Left colon (tissue), 2 donors: ENCODE measurements around the gene PGM2L1. TPM values are rescaled to one million over a fixed set of nuclear protein-coding genes. Genes with fewer than 3 reads are reported as not detected.
"Not testable (repeated sequence)": the region's sequence is repeated elsewhere in the genome, so short reads cannot be mapped to it uniquely, and the experiment has no call there.

Source experiments
- ATAC-seq: fragments of 200-7000 bp; cut with Tn5 transposase; one replicate; pipeline ENCODE4 v1.9.1; 2020; ENCODE audit warnings: mild to moderate bottlenecking, moderate library complexity
- DNase-seq, 2 donors: peaks; one replicate each; pipeline ENCODE4 v3.0.0-alpha.2; 2020
- intact Hi-C, 2 donors: fragments of 100-400 bp; cut with DNase I in 1 of 2; cut with micrococcal nuclease in 1 of 2; formaldehyde crosslinking; loops; one replicate each; pipeline versions ENCODE4 v1.11.2 to v1.14.0; 2022; cut with DNase I, micrococcal nuclease
- long read RNA-seq: library from polyadenylated mRNA; unstranded; transcript quantifications from one replicate; pipeline ENCODE4 v2.0.0, GENCODE V29; 2021
- total RNA-seq, 2 donors: library from RNA; stranded (reverse); fragmentation: NEBNext Ultra II Directional; extraction: Animal tissue kit (Norgen Biotek cat#: 25700); gene quantifications; one replicate each; pipeline ENCODE4 v1.2.1, GENCODE V29; 2021
- donor health status: DM: no; HTN: no; CAD: no.
- donor health status: DM: yes; HTN: yes; CAD: no.

PGM2L1 gene
- total RNA-seq: 10 to 100 TPM in 1 of 2 donors, 1 to 10 TPM in 1; 9.9 to 14.3 TPM
- long read RNA-seq, full-length matches to known transcripts: 14 of 23 reads
- long read RNA-seq, partial matches to known transcripts: 2 of 23 reads
- long read RNA-seq, other reads (novel, unspliced or antisense): 7 of 23 reads

DNA sequence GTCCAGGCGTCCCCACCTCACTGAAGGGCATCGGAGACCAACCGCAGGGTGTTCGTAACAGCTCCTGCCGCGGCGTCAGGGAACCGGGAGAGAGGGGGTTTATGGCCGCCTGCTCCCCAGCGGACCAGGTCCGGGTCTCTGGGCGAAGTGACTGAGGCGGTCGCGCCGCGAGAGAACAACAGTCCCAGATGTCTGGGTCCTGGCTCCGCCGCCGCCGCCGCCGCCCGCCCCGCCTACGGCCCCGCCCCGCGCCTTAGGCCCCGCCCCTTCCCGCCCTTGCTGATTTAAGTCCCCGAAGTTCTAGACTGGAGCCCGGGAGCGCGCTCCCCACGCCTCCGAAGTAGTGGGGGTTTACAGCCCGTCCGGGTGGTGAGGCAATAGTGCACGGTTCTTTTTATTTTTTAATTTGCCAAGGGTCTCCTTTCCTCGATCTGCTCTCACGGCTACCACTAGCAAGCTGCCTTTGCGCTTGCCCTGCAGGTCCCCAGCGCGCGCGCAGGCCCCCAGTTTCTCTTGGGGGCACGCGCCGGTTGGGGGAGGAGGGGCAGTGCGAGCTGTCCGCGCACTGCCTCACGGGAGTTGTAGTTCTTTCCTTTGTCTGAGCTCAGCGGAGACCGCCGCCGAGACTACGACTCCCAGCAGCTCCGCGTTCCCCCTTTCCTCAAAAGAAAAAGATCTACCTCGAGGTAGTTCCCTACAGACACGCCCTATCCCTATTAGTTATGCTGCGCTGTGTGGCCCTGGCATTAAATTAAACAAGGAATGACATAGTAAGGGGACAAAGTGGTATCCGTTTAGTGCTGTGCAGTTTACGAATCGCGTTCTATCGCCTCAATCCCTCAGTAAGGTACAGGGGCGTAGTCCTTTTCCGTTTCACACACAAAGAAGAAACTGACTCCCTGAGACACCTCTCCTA is at the start of gene PGM2L1:
PGM2L1 (minus strand) TSS at position 190 of the 916 bp plus-strand sequence. CDS start 272 bp downstream, outside the sequence.
- DNase-seq: peak; percentile 95 to 97
- intact Hi-C loops: loop anchor here in 1 of 2 donors (10.0 kb wide), 1 partner anchor 346 kb away; the partner anchor contains the start of gene RNF169
- peak; percentile 90 for ATAC-seq

DNA sequence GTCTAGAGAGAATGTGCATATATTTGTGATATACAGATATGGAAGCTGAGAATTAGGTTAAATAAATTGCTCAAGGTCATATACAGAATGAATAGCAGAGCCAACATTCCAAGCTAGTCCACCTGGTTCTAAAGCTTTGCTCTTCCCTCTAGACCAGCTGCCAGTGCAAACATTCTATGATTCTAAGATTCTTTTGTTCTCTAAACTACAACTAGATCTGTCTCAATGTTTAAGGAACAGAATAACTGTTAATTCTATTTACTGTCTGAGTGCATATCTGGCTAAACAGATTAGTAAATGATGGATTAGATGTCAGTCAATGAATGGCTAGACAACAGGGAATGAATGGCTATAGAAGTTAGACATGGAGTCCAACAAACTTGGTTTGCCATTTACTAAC is 49.5 kb upstream of the PGM2L1 start:
- intact Hi-C loops: loop anchor here (2.0 to 10.0 kb wide), 3 partner anchors 60 to 193 kb away; no protein-coding TSS in a partner anchor
- ATAC-seq: no peak
- DNase-seq: no peak

DNA sequence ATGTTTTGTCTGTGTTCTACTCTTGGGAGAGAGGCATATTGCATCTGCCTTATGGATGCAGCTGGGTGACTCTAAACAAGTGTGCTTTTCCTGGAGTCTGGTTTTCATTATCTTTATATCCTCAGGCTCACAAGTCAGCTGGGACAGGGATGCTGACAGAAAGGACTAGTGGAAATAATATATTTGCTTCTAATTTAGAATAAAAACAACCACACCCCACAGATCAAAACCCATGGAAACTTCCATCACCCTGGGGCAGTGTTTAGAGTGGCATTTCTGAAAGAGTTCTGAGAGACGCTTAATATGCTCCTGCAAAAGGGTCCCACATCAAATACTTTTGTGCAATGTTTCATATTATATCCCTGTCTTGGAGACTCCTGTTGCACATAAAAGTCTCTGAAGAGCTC is 48.3 kb upstream of the PGM2L1 start:
- intact Hi-C loops: loop anchor here (5.0 to 10.0 kb wide), 2 partner anchors 59 to 192 kb away; no protein-coding TSS in a partner anchor
- no peak for DNase-seq
- ATAC-seq: no peak

DNA sequence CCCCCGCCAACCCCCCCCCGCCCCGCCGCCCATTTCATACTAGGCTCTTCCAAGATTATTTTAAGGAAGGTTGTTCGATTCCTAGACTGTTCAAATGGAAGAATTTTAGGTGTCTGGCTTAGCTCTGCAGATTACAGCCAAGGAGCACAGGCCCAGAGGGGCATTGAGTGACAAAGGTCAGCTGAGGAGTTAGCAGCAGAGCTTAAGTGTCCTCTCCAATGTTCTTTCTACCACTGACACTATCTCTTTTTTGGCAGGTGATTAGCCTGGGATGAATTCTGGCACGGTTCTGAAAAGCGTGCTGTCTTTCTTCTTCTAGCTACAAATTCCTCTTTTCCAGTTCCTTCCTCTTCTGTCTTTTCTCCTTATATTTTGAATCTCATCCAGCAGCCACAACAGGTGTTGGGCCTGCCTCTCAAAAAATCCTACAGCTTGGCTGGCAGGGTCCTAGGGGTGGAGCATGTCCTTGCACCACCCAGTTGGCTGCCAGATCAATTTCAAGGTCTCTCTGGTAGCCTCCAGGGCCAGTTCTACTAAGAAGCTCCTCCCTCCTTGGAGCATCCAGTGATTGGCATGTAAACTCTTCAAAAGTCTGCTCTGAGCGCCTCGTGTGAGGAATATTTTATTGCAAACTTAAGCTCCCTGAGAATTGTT is 46.1 kb upstream of the PGM2L1 start:
- DNase-seq: no peak
- ATAC-seq: peak; percentile 17
- intact Hi-C loops: loop anchor here in 1 of 2 donors (10.0 kb wide), 1 partner anchor 189 kb away; no protein-coding TSS in a partner anchor

DNA sequence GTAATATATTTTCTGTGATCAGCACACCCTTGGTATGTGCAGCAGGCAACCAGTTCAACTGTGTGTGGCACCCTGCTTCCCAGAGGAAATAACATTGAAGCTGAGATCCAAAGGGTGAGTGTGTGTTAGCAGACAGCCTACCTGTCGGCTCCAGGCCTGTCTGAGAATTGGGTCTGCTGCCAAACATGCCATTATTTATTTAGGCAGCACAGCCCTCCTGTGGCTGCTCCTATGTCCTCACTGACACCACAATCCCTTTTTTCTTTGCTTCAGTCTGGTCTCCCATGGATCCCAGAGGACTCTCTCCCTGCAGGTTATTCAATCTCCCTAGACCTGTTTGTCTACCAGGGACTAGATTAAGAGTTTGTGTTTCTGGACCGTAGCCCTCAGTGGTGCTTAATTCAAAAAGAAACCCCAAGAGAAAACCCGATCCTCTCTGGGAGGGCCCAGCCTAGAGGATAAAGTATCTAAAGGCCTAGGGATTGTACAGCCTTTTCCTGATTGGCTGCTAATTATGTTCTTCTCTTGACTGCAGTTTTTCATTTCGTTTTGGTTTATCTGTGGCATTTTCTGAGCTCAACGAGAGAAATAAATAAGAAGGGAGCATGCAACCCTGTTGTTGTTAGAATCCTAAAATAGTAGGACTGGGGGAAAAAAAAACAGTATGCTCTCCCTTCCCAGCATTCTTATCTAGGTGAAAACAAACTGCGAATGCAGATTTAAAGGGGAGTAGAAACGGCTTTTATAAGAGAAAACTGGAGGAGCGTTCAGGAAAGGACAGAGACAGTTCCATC is 45.0 kb upstream of the PGM2L1 start:
- ATAC-seq: peak; percentile 77
- intact Hi-C loops: loop anchor here in 1 of 2 donors (10.0 kb wide), 1 partner anchor 188 kb away; no protein-coding TSS in a partner anchor
- peak; percentile 41 to 65 for DNase-seq

DNA sequence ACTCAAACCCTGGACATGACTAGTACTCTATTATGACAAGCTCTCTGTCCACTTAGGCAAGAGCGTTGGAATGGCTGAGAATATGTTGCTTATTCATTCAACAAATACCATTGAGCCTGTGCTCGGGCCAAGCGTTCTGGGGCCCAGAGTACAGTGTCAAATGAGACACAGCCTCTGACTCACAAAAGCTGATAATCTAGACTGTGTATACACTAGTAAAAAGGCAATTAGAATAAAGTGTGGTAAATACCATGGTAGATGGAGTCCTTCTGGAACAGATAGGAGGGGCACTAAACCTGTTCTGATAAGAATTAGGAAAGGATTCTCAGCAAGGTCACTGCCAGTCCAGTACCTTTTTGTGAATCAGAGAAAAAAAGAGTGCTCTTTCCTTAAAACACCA is 44.4 kb upstream of the PGM2L1 start:
- intact Hi-C loops: loop anchor here in 1 of 2 donors (10.0 kb wide), 1 partner anchor 188 kb away; no protein-coding TSS in a partner anchor
- no peak for DNase-seq
- ATAC-seq: peak; percentile 91

DNA sequence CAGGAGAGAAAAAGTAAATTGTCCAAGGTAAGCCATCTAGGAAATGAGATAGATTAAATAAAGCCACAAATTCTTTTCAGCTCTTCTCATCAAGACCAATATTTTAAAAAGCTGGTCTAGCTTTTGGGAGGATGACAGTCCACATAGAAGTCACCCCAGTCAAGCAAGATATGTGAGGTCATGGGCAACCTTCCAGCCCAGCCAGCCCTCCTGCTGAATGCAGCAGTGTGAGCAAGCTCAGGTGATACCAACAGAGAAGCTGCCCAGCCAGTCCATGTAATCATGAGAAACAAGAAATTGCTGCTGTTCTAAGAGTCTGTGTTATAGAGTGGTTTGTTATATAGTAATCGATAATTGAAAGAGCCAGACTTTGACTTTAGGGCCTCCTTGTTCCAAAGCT is 40.4 kb upstream of the PGM2L1 start:
- ATAC-seq (no peak), DNase-seq (no peak)
- intact Hi-C loops: no loop called here

DNA sequence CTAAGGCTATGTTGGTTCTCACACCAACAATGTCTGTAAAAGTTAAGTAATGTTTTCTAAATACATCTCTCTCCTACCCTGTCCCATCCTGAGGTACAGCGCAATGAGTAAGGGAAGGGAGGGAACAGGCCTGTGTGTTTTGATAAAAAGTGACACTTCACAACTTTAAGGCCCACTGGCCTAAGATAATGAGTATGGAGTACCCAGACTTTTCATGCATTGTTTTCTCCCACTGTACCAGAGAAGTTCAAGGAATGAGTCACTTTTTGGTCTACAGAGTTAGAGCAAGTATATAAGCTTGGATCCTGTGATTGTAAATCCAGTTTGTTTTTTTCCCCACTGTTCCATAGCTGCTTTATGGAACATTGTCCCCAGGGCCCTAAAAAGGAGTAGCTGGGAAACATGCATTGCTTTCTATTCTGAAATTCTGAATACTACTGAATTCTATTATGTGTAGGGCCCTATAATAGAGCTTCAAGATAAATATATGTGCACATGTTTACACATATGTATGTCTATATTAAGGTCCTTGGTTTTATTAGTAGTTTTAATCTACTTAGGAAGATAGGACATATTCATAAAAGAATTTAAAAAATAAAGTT is 39.3 kb upstream of the PGM2L1 start:
- intact Hi-C loops: no loop called here
- ATAC-seq (peak; percentile 27), DNase-seq (no peak)

DNA sequence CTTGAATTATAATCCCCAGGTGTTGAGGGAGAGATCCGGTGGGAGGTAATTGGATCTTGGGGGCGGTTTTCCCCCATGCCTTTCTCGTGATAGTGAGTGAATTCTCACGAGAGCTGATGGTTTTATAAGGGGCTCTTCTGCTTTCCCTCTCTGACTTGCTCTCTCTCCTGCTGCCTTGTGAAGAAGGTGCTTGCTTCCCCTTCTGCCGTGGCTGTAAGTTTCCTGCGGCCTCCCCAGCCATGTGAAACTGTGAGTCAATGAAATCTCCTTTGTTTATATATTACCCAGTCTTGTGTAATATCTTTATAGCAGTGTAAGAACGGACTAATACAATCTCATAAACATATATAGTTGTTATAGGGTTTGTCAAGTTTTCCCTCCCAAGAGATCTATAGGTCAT is 36.3 kb upstream of the PGM2L1 start:
- ATAC-seq (peak; percentile 78), DNase-seq (peak; percentile 36 to 57)
- intact Hi-C loops: no loop called here

DNA sequence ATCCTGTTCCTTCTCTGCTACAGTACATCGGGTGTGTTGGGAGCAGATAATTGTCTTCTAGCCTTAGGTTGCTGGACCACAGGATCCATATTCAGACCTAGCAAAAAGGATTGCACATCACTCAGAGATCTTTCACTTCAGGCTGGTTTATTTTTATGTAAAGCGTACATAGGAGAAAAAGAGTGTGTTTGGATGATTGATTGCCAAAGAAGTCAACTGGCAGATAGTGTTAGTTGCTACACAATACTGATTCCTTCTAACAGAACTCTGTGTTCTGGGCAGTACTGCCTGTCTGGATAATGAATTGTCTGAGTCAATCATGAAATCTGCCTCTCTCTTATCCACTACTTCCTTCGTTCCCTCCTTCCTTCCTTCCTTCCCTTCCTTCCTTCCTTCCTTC is 31.0 kb upstream of the PGM2L1 start:
- no peak for DNase-seq
- ATAC-seq: no peak
- intact Hi-C loops: no loop called here

DNA sequence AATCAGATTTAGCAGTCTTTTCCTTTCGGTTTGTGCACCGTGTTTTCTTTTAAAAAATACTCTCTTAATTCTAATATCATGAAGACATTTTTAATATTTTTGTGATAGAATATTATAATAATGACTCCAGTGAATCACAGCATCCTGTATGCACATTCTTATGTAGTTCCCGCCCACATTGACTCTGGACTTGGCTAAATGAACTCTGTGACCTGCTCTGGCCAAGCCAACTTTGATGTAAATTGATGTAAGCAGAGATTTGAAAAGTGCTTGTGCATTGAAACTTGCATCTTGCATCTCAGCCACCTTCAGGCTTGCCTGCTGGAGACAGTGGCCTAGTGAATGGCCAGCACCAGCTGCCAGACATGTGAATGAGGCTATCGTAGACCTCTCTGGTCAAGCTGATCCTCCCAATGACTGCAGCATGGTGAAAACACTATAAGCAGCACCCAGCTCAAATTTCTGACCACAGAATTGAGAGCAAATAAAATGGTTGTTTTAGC is 29.2 kb upstream of the PGM2L1 start:
- no peak for ATAC-seq
- DNase-seq: no peak
- intact Hi-C loops: no loop called here

DNA sequence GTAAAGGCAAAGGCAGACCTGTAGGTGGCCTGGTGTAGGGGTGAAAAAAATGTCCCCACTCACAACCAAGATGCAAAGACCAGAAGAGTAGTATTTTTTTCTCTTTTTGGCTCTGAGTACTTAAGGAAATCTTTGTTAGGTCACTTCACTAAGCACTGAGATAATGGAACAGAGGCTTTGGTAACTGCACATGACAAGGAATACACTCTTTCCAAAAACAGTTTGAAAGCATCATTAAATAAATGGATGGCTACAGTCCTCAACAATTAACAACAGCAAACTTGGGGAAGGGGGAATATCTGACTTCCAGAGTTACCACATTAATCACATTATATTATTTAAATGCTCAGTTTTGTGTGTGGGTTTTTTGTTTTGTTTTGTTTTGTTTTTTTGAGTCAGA is 26.9 kb upstream of the PGM2L1 start:
- DNase-seq (no peak), ATAC-seq (no peak)
- intact Hi-C loops: no loop called here

DNA sequence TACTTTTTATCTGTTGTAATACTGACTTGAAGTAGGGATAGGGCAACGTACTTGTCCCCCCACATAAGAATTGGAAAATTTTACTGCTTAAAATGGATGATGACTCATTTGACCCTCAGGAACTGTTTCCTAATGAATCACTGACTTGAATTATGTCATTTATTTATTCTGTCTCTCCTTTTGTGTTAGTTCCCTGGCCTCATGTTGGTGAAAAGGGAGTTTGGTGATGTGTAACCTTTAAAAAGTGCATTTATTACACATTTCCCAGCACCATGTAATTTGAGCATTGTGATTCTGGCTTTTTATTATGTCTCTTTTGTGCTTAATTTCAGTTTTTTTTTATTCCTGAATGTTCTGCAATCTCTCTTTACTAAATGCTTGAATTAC is 20.3 kb upstream of the PGM2L1 start:
- ATAC-seq: no peak
- intact Hi-C loops: no loop called here
- DNase-seq: no peak

DNA sequence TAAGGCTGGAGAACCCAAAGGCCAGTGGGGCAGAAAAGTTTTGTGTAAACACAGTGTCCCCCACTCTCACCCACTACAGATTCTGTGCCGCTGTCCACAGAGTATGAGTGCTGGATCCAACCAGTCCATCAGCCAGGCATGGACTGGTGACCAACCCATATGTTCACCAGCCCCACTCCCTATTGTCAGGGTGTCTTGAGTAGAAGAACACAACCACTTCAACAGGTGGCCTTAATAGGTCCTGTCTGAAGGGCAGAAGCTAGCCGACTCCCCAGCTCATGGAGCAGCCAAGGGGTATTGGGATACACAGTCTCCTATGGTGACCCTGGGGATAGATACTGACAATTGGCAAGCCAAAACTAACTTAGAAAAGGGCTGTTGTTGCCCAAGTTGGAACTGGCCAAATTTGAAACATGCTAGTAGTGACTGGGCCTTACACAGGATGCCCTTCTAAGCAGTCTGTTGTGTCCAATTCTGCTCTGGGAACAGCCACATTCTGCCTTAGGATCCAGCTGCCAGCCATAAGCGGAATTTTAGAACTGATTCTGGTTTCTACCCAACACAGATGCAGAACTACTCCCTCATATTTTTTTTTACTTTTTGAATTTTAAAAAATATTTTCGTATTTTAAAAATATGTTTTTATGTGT is 19.8 kb upstream of the PGM2L1 start:
- no peak for DNase-seq
- ATAC-seq: peak; percentile 51
- intact Hi-C loops: no loop called here

DNA sequence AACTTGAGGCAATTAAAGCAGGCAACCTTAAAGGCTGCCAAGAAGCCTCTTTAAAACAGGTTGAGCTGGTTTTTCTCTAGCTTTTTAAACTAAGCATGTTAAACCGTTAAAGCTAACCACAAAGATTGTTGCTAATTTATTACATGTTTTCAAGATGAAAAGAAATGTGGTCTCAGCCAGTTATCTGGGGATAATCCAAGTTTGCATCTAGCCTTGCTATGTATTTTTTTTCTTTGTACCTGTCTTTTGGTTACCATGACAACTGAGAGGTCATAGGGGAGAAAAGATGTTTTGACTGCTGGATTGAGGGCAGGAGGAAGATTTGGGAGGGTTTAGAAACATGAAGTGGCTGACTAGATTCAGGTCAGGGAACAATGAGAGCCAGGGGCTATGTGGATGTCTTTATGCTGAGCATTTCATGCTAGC is 19.2 kb upstream of the PGM2L1 start:
- intact Hi-C loops: no loop called here
- DNase-seq (no peak), ATAC-seq (peak; percentile 78)

DNA sequence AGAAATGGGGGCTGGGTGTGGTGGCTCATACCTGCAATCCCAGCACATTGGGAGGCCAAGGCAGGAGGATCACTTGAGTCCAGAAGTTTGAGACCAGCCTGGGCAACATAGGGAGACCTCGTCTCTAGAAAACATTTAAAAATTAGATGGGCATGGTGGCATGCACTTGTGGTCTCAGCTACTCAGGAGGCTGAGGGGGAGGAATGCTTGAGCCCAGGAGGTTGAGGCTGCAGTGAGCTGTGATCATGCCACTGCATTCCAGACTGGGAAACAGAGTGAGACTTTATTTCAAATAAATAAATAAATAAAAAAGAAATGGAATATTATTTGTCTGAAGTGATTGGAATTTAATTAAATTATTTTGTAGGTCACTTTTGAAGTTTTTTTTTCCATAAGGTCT is 18.7 kb upstream of the PGM2L1 start:
- ATAC-seq: peak; percentile 14
- intact Hi-C loops: not testable (repeated sequence)

DNA sequence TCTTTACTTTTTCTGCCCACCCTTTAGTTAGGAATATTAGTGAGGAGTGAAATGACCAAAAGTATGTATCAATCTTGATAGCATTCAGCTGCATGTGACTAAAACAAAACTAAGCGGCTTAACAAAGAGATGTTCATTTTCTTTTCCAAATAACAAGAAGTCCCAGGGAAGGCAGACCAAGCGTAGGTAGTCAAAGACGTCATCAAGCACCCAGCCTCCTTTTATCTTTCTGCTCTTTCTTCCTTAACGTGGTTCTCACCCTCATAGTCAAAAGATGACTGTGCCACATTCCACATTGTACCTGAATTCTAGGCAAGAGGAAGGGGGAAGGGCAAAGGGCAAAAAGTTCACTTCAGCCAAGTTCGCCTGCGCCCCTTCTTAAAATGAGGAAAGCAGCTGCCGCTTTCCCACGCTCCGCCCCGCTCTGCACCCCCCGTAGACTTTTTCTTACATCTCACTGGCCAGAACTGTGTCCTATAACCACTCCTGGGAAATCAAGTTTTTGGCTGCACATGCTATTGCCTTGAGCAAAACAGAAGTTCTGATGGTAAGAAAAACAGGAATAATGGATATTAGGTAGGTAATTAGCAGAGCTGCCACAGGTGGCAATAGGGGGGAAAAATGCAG is 14.6 kb upstream of the PGM2L1 start:
- intact Hi-C loops: no loop called here
- DNase-seq (no peak), ATAC-seq (no peak)

More for the DNA sequence above, 18.7 kb upstream of the PGM2L1 start:
- not testable (repeated sequence) for DNase-seq
